HG03460 (cell line): ENCODE measurements around the gene FANCD2.
"Not testable (repeated sequence)": the region's sequence is repeated elsewhere in the genome, so short reads cannot be mapped to it uniquely, and the experiment has no call there.

Experiments
- ATAC-seq: cut with Tn5 transposase; IDR thresholded peaks from one replicate; pipeline ENCODE4 v1.9.1; 2021; ENCODE audit not compliant: unreplicated experiment

Gene FANCD2

DNA sequence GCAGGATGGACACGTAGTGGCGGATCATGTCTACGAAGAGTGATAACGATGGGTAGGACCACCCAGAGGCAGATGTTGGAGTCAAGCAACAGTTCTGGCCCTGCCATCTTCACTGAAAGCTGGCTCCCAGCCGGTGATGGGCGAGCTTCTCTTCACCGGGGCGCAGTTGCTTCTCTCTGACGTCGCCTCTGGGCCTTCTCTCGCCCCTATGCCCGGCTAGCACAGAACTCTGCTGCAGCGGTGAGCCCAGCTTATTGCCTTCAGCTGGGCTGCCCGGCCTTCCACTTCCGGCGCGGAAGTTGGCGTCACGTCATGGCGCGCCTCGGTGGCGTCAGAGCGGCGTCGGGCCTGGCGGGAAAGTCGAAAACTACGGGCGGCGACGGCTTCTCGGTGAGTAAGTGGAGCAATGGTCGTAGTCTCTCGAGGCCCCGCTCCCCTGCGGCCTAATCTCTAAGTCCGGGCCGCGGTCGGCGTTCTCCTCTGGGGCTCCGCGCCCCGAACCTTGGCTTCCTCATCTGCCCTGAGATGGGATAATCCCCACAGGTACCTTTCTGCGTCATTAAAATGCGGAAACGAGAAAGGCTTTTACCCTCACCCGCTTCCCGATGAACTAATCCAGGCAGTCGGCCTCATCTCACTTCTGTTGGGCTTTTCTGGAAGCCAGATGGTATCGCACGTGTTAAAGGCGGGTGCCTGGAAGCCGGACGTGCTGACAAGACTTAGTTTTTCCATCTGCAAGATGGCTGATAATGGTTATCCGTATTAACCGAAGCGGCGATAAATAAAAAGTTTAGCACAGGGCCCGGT is at the start of gene FANCD2:
TSS of gene FANCD2 (plus strand) at position 354 of the 807 bp plus-strand sequence. CDS start 2,221 bp downstream, outside the sequence.
- peak; percentile 96 for ATAC-seq

DNA sequence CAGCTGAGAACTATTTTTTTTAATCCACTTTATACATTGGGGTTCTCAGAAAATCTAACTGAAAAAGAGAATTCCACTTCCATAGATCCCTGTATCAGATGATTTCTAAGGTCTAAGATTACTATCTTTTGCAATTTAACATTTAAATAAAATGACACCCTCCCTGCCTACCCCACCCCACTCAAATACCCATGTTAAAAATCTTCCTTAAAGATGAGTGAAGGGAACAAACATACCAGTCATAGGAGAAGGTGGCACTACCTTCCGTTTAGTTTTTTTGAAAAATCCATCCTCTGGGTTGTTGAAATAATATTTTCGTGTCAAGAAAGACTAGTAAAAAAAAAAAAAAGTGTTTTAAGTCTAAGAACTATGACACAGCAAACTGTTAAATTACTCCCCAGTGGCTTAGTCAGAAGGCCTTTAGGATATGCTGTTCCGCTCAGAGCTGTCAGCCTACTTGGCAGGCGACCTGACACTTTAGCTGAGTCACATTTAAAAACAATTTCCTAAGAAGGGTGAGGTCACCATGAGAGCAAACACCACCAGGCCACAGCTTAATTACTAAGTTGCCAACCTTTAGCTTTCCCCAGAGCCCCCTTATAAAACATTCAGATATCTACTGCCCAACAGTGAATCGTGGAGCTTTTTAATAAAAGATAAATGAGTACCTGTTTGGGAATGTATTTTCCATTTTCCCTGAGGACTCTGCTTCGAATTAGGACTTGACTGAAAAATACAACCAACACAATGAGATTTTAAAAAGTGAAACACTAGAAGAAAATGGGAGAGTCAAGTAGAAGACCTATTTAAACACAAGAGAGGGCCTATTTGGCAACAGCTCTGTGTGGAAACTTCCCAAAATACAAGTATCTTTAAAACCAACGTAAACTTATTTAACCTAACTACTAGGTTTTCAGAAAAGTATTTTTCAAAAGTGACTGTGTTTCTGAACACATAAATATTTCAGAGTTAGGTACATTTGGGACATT is 49.2 kb upstream of the FANCD2 start:
- no peak for ATAC-seq

DNA sequence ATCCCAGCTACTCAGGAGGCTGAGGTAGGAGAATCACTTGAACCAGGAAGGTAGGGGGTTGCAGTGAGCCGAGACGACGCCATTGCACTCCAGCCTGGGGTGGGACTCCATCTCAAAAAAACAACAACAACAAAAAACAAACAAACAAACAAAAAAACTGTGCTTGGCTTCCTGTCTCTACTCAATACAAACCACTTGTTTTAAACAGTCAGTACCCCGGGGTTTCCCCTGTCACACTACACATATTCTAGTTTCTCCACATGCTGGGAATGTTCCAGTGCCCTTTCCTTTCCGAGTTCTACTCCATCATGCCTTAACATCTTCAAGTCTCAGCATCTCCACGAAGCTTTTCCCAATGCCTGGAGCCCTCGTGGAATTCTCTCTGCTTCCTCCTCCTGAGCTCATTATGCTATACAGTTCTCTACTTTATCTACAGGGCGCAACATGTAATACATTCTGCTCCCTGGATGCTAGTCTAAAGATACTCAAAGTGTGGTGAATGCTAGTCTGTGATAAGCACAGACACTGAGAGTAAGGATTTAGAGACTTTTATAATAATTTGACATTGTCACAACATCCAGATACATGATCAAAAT is 47.4 kb upstream of the FANCD2 start:
- no peak for ATAC-seq

DNA sequence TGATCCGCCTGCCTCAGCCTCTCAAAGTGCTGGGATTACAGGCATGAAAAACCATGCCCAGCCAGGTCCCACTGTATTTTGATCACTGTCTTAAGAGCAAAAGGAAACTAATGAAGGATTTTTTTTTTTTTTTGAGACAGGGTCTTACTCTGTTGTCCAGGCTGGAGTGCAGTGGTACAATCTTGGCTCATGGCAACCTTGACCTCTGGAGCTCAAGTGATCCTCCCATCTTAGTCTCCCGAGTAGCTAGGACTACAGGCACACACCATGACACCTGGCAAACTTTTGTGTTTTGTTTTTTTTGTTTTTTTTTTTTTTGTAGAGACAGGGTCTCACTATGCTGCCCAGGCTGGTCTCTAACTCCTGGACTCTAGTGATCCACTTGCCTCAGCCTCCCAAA is 46.0 kb upstream of the FANCD2 start:
- no peak for ATAC-seq

DNA sequence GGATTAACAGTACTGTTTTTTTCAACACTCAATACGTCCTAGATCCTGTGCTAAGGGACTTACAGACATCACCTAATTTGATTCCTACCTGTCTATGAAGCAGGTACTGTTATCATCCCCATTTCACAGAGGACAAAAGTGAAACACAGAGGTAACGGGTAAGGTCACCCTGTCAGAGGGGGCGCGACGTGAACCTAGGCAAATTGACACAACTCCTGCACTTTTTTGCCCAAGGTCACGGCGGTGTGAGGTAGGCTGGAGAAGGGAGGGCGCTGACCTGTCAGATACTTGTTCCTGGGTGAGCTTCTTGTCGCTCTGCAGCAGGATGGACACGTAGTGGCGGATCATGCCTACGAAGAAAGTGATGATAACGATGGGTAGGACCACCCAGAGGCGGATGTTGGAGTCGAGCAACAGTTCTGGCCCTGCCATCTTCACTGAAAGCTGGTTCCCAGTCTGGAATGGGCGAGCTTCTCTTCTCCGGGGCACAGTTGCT is 40.0 kb upstream of the FANCD2 start:
- ATAC-seq: peak; percentile 29

DNA sequence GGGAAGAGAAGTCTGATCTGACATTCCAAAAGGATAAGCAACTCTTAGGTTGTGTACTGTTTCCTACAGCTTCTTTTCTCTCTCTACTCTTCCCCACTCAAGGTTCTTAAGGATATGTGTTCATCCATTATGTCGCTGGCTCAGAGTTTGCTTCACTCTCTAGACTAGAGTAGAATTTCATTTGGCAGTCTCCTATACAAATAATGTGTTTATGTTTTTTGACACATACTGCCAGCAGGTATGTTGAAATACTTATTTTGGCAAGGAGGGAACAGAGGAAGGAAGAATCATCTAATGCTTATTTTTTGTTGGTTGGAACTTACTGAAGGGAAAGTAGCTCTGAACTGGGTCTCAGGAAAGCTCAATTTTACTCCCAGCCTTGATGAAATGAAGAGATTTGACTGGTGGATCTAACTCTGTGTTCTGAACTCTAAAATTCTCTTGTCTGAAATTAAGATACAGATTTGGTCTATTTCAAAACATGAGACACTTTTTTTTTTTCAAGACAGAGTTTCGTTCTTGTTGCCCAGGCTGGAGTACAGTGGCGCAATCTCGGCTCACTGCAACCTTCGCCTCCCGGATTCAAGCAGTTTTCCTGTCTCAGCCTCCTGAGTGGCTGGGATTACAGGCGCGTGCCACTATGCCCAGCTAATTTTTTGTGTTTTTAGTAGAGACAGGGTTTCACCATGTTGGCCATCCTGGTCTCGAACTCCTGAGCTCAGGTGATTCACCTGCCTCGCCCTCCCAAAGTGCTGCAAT is 32.0 kb upstream of the FANCD2 start:
- ATAC-seq: no peak

DNA sequence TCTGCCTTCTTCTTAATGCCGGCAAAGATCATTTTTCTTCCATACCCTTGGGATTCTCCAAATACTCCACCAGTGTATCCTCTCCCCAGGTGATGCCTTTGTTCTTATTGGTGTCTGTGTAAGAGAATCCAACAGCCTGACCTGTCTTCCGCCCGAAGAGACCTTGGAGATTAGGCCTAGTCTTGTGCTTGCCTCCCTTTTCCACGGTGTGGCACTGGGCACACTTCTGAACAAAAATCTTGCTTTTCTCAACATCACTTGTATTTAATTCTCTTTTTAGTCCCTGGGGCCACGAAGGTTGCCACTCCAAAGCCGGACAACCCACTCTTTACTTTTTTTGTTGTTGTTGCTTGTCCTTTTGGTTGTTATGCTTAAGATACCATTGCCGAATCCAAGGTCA is 25.6 kb upstream of the FANCD2 start:
- ATAC-seq: no peak

DNA sequence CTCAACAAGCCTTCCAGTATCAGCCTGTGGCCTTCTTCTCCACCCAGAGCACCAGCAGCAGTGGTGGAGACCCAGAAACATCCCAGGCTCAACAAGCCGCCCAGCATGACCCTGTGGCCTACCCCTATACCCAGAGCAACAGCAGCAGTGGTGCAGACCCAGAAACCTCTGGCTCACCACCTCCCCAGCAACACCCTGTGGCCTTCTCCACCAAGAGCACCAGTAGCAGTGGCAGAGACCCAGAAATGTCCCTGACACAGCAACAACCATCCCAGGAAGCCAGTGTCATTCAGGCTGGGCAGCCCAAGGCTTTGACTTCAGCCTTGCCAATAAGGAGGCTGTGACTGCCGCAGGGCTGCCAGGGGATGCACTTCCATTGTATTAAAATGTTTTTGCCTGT is 23.3 kb upstream of the FANCD2 start:
- no peak for ATAC-seq

DNA sequence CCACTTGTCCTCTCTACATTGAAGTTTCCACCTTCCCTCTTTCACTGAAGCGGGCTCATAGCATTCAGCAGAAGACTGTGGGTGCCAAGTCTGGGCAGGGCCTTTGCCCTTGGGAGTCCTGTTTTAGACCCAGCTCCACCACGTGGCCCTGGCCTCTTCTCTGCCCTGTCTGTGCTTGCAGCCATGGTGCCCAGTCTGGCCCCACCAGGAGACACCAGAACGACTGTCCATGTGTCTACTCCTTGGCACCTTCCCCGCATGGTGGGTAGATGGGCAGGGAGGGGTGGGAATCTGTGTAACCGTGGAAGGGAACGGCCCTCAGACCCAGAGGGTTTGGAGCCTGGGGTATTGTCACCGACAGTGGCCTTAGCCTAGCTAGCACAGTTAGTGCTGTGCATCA is 21.7 kb upstream of the FANCD2 start:
- ATAC-seq: no peak

DNA sequence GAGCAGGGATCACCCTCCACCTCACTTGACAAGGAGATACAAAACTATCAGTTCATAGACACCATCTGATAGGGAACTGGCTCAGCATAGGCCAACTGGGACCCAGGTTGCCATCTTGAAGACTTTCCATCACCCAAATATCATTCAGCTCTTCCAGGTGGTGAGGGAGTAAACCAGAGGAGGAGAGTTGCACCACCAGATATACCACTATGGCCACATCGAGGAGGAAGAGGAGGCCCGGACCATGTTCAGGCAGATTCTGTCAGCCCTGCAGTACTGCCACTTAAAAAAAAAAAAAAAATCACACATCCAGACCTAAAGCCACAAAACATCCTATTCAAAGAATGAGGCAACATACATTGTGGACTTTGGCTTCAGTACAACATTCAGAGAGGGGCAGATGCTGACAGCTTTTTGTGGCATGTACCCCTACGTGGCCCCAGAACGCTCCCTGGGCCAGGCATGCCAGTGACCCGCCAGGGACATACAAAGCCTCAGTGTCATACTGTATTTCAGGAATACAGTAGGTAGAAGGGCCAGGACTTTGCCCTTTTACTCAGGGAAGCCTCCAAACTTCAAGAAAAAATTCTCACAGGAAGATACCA is 21.2 kb upstream of the FANCD2 start:
- no peak for ATAC-seq

DNA sequence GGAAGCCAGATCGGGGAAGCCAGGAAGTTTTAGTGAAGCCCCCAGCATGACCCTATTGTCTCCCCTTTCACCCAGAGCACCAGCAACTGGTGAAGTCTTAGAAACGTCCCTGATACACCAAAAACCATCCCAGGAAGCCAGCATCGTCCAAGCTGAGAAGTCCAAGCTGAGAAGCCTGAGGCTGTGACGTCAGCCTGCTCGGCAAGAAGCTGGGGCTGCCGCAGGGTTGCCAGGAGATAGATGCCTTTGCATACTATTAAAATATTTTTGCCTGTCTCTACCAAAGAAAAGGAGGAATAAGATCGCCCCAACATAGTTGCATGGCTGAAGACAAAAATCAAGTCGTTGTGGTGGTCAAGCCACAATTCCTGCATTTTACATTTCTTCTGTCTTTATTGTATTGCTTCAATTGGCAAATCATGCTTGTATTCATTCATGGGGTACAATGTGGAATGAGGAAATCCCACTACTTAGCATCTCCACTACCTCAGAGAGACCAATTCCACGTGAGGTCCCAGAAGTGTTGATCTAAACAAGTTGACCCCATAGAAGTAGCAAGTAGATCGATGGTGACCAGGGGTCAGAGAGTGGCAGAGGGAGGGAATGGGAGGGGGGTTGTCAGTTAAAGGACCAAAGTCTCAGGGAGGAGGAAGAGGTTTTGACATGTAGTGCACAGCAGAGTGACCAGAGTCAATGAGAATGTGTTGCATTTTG is 20.0 kb upstream of the FANCD2 start:
- ATAC-seq: no peak

DNA sequence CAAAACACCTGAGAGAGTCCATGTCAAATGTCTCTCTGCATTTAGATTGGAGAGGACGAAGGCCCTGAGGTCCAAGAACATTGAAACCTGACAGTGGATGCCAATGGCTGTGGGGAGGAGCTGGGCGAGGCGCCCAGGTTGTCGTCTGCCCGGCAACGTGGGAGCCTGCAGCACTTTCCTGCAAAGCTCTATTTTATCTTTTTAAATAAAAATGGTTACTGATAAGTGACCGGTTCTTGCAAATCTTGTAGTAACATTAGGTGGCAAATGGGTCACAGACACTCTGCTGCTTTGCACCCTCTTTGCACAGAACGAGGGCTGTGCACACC is 19.5 kb upstream of the FANCD2 start:
- no peak for ATAC-seq

DNA sequence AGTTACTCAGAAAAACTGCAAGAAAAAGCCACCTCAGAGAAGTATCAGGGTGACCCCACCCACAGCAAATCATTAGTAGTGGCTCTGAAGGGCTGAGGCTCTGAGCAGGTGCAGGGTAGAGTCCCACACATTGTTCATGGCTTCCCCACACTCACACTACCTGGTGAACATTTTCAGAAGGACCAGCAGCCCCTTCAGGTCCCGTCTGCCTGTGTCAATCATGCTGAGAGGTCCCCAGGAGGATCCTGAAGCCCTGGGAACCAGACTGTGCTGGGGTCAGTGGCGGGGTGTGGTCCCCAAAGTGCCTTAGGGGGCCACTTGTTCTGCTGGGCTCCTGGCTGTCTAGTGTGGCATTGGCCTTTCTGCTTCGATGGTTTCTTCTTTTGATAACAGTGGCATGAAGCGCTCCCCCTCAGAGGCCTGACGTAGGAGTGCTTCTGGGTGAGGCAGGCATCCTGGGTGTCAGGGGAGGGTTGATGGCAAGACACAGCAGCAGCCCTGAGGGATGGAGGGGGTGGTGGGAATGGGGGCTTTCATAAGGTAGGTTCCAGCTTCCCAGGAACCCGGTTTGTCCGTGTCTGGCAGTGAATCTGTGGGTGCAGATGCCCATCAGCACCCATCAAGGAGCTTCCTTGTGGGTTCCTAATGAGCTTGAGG is 19.0 kb upstream of the FANCD2 start:
- no peak for ATAC-seq

DNA sequence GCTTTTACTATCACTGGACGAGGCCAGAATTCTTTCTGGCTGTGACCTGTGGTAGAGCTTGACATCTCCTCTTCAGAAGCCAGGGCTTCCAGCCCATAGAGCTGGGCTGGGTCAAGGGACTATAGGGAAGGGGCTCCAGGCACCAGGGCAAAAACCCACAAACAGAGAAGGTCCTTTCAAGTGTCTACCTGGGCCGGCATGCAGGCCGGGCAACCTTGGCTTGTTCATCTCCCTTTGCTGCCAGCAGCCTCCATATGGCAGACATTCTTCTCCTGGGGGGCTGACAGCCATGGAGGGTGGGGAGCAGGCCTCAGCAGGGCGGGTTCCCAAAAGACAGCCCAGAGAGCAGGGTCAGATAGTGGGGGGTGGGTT is 18.0 kb upstream of the FANCD2 start:
- not testable (repeated sequence) for ATAC-seq

DNA sequence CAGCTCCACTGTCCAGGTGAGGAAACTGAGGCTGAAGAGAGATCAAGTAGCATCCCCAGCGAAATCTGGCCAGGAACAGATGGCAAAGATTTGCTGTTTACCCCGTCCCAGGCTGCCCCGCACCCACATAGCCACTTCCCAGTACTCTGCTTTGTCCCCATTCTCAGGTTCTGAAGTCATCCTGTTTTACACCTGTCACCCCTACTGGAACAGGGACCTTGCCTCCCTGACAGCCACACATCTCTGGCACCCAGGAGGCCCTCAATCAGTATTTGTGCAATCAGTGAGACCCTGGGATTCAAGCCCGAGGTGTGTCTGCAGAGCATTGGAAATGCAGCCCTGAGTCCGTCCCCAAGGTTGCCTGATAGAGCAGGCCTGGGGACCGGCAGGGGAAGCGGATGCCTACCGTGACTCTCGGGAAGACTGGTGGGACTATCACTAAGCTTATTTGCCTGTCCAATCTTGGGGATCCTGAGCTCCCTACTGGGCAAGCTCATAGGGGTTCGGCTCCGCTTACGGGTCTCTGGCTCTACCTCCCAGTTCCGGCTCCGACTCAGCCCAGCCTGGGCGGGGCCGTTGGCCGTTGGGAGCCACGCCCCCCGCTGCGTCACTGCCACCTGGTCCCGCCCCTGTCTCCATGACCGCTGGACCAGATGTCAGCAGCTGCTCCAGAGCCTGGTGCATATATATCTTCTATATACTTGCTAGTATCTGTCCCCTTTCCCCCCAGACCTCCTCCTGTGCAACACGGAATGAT is 17.5 kb upstream of the FANCD2 start:
- ATAC-seq: peak; percentile 59

DNA sequence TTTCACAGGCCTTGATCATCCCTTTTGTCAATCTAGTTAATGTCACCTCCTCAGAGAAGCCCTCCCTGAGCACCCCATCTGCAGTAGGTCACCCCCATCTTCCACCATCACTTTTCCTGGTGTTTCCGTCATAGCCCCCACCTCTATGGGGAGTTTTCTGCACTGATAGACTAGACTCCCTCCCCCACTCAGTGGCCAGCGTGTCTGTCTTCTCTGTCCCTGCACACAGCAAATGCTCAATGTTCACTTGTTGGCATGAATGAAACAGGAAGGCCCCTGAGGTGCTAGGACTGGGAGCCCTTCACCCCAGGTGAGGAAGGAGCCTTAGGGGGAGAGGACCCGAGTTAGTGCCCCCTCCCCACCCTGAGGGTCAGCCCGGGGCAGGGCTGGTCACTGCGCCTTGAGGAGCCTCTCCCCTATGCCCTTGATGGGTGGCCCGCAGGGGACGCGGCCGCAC is 15.8 kb upstream of the FANCD2 start:
- ATAC-seq: no peak

DNA sequence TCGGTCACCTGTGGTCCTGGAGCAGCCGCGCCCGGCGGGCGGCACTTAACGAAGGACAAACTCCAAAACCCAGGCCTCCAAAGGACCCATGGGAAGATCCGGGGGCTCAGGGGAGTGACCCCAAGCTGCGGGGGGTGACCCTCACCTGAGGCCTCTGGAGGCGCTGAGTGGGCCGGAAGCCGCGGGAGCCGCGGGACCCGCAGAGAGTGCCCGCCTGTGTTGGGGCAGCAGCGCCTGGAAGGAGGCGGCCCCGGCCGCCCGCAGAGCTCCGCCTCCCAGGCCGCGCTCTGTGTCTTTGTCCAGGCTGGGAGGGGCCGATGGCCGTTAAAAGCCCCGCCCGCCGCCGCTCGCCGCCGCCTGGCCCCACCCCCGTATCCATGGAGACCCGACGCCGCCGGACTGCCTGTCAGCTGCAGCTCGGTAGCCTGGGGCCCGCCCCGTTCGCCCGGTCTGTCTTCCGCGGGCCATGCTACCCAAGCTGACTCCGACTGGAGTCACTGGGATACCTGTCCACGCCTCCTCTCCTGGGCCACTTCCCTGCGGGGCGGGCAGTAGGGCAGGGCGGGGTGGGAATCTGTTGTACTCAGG is 15.3 kb upstream of the FANCD2 start:
- ATAC-seq: peak; percentile 87

DNA sequence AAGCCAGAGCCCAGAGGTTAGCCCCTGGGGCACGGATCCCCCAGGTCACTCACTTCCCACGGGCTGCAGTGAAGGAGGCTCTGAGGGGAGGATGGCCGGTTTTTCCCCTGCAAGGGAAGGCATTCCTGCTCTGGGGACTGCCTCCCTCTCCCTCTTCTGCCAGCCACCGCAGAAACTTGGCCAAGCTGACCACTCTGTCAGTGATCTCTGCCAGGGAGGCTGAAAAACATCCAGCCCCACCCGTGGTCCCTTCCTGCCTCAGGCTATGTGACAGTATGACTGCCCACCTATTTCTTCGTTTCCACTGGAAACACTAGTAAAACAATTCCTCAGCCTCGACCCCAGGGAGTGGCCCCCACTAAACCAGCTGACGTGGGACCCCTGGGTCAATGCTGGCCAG is 14.6 kb upstream of the FANCD2 start:
- no peak for ATAC-seq
